Measurements from ENCODE around the gene TMOD2.

DNA sequence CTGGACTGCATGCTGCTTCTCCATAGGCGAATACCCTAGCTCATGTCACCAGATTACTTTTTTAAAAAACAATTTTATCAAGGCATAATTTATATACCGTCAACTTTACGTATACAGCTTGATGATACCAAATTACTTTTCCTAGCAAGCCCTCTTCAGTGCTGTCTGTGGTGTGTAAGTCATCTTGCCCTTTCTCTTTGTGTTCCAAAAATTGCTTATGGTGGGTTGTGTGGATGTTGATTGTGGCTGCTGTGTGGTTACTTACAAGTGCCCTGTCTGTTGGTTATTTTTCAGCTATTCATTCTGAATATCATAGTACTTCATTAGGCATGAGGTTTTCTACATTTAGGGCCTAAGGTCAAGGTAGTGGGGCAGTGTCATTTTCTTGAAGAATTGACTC, 90.9 kb downstream of the TMOD2 start:
- TF ChIP-seq YY1 (IDR thresholded peaks at IDR 0.05; ENCODE audit: insufficient read depth, insufficient read length) (no peak), ZNF274 (IDR thresholded peaks at IDR 0.05; ENCODE audit: low read depth, low read length) (no peak), SUZ12 (IDR thresholded peaks at IDR 0.05; ENCODE audit: extremely low read depth, insufficient read depth, insufficient read length) (no peak)
